Measurements from ENCODE around the gene GPRC5B. TPM values are rescaled to one million over a fixed set of nuclear protein-coding genes. Genes with fewer than 3 reads are reported as not detected.

Gene GPRC5B
- total RNA-seq, 4 donors from 2014 or later, result 16.5 to 53.0 (median 22.3) TPM

GRCh38 chr16:19883296-19883965 lies 1.2 kb downstream of the GPRC5B start:
- H3K27ac ChIP-seq, result peak overlapping the region; percentile 68 to 73
- H3K36me3 ChIP-seq, result no peaks in the 10 kb centered on the region
- no peaks in the 10 kb centered on the region for H3K9me3 ChIP-seq
- TF ChIP-seq CTCF (IDR thresholded peaks at IDR 0.05) (no peak), POLR2A (IDR thresholded peaks at IDR 0.05) (no peak)
- intact Hi-C loops (cut with DNase I; ENCODE audit: low total_unique reads), result loop anchor here (10.0 kb wide), 2 partner anchors 189 to 289 kb away; no protein-coding TSS in a partner anchor
- H3K4me1 ChIP-seq, result peaks cover 0 to 4% of the 10 kb centered on the region in 2 donors
- H3K4me3 ChIP-seq, result peak overlapping the region; percentile 79 to 81
- DNase-seq, result peak; percentile 31 to 44
- no peaks in the 10 kb centered on the region for H3K27me3 ChIP-seq

GRCh38 chr16:19882646-19883045 lies 2.0 kb downstream of the GPRC5B start:
- intact Hi-C loops (cut with DNase I; ENCODE audit: low total_unique reads), result loop anchor here (10.0 kb wide), 2 partner anchors 188 to 288 kb away; no protein-coding TSS in a partner anchor
- Histone ChIP-seq H3K36me3 (no peaks in the 10 kb centered on the region), H3K27me3 (no peaks in the 10 kb centered on the region), H3K9me3 (no peaks in the 10 kb centered on the region), H3K4me1 (peaks cover 0 to 4% of the 10 kb centered on the region in 2 donors), H3K27ac (peak overlapping the region; percentile 68 to 73), H3K4me3 (peak overlapping the region in 1 of 2 donors; percentile 81)
- TF ChIP-seq POLR2A (IDR thresholded peaks at IDR 0.05) (no peak), CTCF (IDR thresholded peaks at IDR 0.05) (no peak)
- no peak for DNase-seq

- intact Hi-C loops (cut with DNase I; ENCODE audit: low total_unique reads), result loop anchor here (10.0 kb wide), 2 partner anchors 187 to 287 kb away; no protein-coding TSS in a partner anchor
These were observed 2.5 kb downstream of the GPRC5B start for GRCh38 chr16:19882186-19882585.

GRCh38 chr16:19881783-19882182 lies 2.9 kb downstream of the GPRC5B start:
- Histone ChIP-seq H3K4me1 (peaks cover 0 to 4% of the 10 kb centered on the region in 2 donors), H3K9me3 (no peaks in the 10 kb centered on the region), H3K27me3 (no peaks in the 10 kb centered on the region), H3K4me3 (no peak overlapping the region), H3K36me3 (no peaks in the 10 kb centered on the region), H3K27ac (no peak overlapping the region)
- TF ChIP-seq CTCF (IDR thresholded peaks at IDR 0.05) (no peak), POLR2A (IDR thresholded peaks at IDR 0.05) (no peak)
- intact Hi-C loops (cut with DNase I; ENCODE audit: low total_unique reads), result loop anchor here (10.0 kb wide), 2 partner anchors 187 to 287 kb away; no protein-coding TSS in a partner anchor
- no peak for DNase-seq

More at GRCh38 chr16:19882186-19882585, 2.5 kb downstream of the GPRC5B start:
- Histone ChIP-seq H3K27ac (peak overlapping the region; percentile 68 to 73), H3K4me1 (peaks cover 0 to 4% of the 10 kb centered on the region in 2 donors), H3K36me3 (no peaks in the 10 kb centered on the region), H3K27me3 (no peaks in the 10 kb centered on the region), H3K9me3 (no peaks in the 10 kb centered on the region), H3K4me3 (no peak overlapping the region)
- no peak for DNase-seq
- TF ChIP-seq POLR2A (IDR thresholded peaks at IDR 0.05) (no peak), CTCF (IDR thresholded peaks at IDR 0.05) (no peak)

GRCh38 chr16:19881028-19881427 lies 3.6 kb downstream of the GPRC5B start:
- intact Hi-C loops (cut with DNase I; ENCODE audit: low total_unique reads), result loop anchor here (10.0 kb wide), 2 partner anchors 186 to 286 kb away; no protein-coding TSS in a partner anchor
- no peak for DNase-seq
- no peaks in the 10 kb centered on the region for H3K9me3 ChIP-seq
- no peaks in the 10 kb centered on the region for H3K27me3 ChIP-seq
- peaks cover 0 to 4% of the 10 kb centered on the region in 2 donors for H3K4me1 ChIP-seq
- no peaks in the 10 kb centered on the region for H3K36me3 ChIP-seq
- TF ChIP-seq CTCF (IDR thresholded peaks at IDR 0.05), result no peak
- TF ChIP-seq POLR2A (IDR thresholded peaks at IDR 0.05), result no peak
- no peak overlapping the region for H3K27ac ChIP-seq
- no peak overlapping the region for H3K4me3 ChIP-seq

All from uterus (tissue), 4 donors.